SK-N-MC (cell line): ENCODE data around the gene FCSK.

Experiments
- EZH2 ChIP-seq: fragments of 200-600 bp; sonication (generic); IDR thresholded peaks from one replicate; pipeline ENCODE4 v1.6.1; 2017; ENCODE audit warnings: antibody characterized with exemption
- POLR2AphosphoS5 ChIP-seq: IDR thresholded peaks from 2 replicates; pipeline ENCODE4 v1.6.1; 2012; ENCODE audit warnings: mild to moderate bottlenecking, low read depth, low read length, borderline replicate concordance

DNA sequence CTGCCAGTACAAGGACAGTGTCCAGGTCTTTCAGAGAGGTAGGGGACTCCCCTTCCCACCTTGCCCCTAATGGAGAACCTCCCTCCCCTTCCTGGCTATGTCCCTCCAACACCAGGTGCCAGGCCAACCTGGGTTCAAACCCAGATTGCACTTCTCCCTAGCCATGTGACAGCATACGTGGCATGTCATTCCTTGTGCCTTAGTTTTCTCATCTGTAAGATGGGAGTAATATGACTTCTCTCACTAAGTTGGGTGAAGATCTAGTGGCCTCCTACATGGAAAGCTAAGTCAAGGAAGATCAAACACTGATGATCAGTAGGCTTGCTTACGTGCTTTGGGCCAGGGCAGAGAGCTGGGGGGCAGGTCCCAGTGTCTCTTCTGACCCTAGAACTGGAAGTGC is 8.8 kb downstream of the FCSK start:
- no peak for TF ChIP-seq POLR2AphosphoS5
- no peak for TF ChIP-seq EZH2
